HFF-Myc (cell line): ENCODE results near the gene C1GALT1C1.
"Not testable (repeated sequence)": the region's sequence is repeated elsewhere in the genome, so short reads cannot be mapped to it uniquely, and the experiment has no call there.

Experiments used
- DNase-seq: peaks from one replicate; pipeline ENCODE4 v3.0.0-alpha.2; 2011; ENCODE audit warnings: low read depth; ENCODE audit errors: extremely low read depth
- H3K4me3 ChIP-seq: replicated peaks from 2 replicates; pipeline ENCODE4 v1.5.1; 2011; ENCODE audit warnings: low read depth, mild to moderate bottlenecking, control low read depth, low read length
- CTCF ChIP-seq: IDR thresholded peaks from 2 replicates; pipeline ENCODE4 v1.5.1; 2012; ENCODE audit warnings: mild to moderate bottlenecking, low read depth, low read length, control low read depth; ENCODE audit errors: missing control alignments

Gene C1GALT1C1

GRCh38 chrX:120664081-120664480, 34.2 kb upstream of the C1GALT1C1 start:
- DNase-seq, result no peak
- no peak overlapping the region for H3K4me3 ChIP-seq
- TF ChIP-seq CTCF, result no peak

GRCh38 chrX:120662662-120663061, 32.8 kb upstream of the C1GALT1C1 start:
- no peak for DNase-seq
- no peak overlapping the region for H3K4me3 ChIP-seq
- no peak for TF ChIP-seq CTCF

GRCh38 chrX:120660637-120661036, 30.8 kb upstream of the C1GALT1C1 start:
- DNase-seq, result no peak
- no peak for TF ChIP-seq CTCF
- no peak overlapping the region for H3K4me3 ChIP-seq

- DNase-seq, result no peak
- no peak overlapping the region for H3K4me3 ChIP-seq
- TF ChIP-seq CTCF, result no peak
These were observed 23.1 kb upstream of the C1GALT1C1 start for GRCh38 chrX:120653000-120653399.

GRCh38 chrX:120652256-120652655, 22.4 kb upstream of the C1GALT1C1 start:
- DNase-seq, H3K4me3 ChIP-seq: not testable (repeated sequence)

- no peak for DNase-seq
- TF ChIP-seq CTCF, result no peak
- no peak overlapping the region for H3K4me3 ChIP-seq
These were observed 17.3 kb upstream of the C1GALT1C1 start for GRCh38 chrX:120647127-120647526.

GRCh38 chrX:120642871-120643270, 13.0 kb upstream of the C1GALT1C1 start:
- no peak for TF ChIP-seq CTCF
- no peak overlapping the region for H3K4me3 ChIP-seq
- no peak for DNase-seq
